H1 (cell line): ENCODE results near the gene CIAO2A. TPM values are rescaled to one million over a fixed set of nuclear protein-coding genes. Genes with fewer than 3 reads are reported as not detected.

Source experiments
- CTCF ChIA-PET: fragments of 300-600 bp; sonication (Branson Sonifier 250); formaldehyde crosslinking; loops from one replicate; lab custom pipeline; 2021; ENCODE audit not compliant: partially characterized antibody; lab: Charles Lee
- POLR2A ChIA-PET: fragments of 300-600 bp; sonication (Branson Sonifier 250); formaldehyde crosslinking; loops from one replicate; lab custom pipeline; 2021; ENCODE audit warnings: inconsistent platforms; ENCODE audit not compliant: partially characterized antibody; lab: Charles Lee
- DNase-seq, 2 experiments: peaks; one replicate each; pipeline versions ENCODE4 v3.0.0 to v3.0.0-alpha.2; 2010 to 2022; ENCODE audit warnings: low spot score in 2 of 2, low read depth in 1 of 2, mixed read lengths in 1 of 2
- FAIRE-seq: peaks from 2 replicates; lab custom pipeline; 2011; peaks lifted over from hg19 to GRCh38; lab: Jason Lieb, UNC
- H2AFZ ChIP-seq: 2 replicates; pipeline ENCODE4 v1.8.1; 2012; ENCODE audit warnings: low read length, inconsistent platforms
- H2AK5ac ChIP-seq: 2 replicates; pipeline ENCODE4 v1.6.1; 2013; ENCODE audit warnings: low read depth, low read length
- H2BK120ac ChIP-seq: replicated peaks from 2 replicates; pipeline ENCODE3; 2013; ENCODE audit warnings: low read depth, low read length, inconsistent platforms
- H2BK12ac ChIP-seq: 2 replicates; pipeline ENCODE4 v1.6.1; 2013; ENCODE audit warnings: low read depth, low read length
- H2BK15ac ChIP-seq: 2 replicates; pipeline ENCODE4 v1.6.1; 2013; ENCODE audit warnings: low read length
- H2BK20ac ChIP-seq: 2 replicates; pipeline ENCODE4 v1.6.1; 2013; ENCODE audit warnings: low read length
- H2BK5ac ChIP-seq: 2 replicates; pipeline ENCODE4 v1.6.1; 2013; ENCODE audit warnings: low read depth, low read length
- H3K14ac ChIP-seq: 2 replicates; pipeline ENCODE4 v1.6.1; 2013; ENCODE audit warnings: inconsistent platforms; ENCODE audit not compliant: insufficient read length
- H3K18ac ChIP-seq: 2 replicates; pipeline ENCODE4 v1.6.1; 2013; ENCODE audit warnings: low read length; ENCODE audit errors: extremely low read depth
- H3K23ac ChIP-seq: 2 replicates; pipeline ENCODE4 v1.6.1; 2013; ENCODE audit warnings: inconsistent platforms; ENCODE audit not compliant: insufficient read length
- H3K23me2 ChIP-seq: 2 replicates; pipeline ENCODE4 v1.6.1; 2013; ENCODE audit warnings: low read depth, low read length
- H3K27ac ChIP-seq: 2 replicates; pipeline ENCODE4 v1.6.1; 2011; ENCODE audit warnings: low read depth, low read length, inconsistent platforms
- H3K27me3 ChIP-seq, 4 experiments: replicated peaks in 1 of 4; 1 replicate in 1 of 4; 2 replicates in 3 of 4; pipeline versions ENCODE4 v1.6.1 to v1.8.1; 2011 to 2013; ENCODE audit warnings: low read length in 3 of 4, mild to moderate bottlenecking in 3 of 4, inconsistent platforms in 2 of 4, mixed read lengths in 2 of 4, moderate library complexity in 1 of 4; ENCODE audit not compliant: control insufficient read depth in 3 of 4, insufficient read depth in 3 of 4; ENCODE audit errors: extremely low read depth in 1 of 4
- H3K36me3 ChIP-seq, 4 experiments: 2 replicates each; pipeline versions ENCODE4 v1.6.1 to v1.8.1; 2011 to 2013; ENCODE audit warnings: mild to moderate bottlenecking in 4 of 4, low read length in 3 of 4, moderate library complexity in 2 of 4, control low read depth in 1 of 4, inconsistent platforms in 1 of 4; ENCODE audit not compliant: insufficient read depth in 4 of 4, control insufficient read depth in 2 of 4
- H3K4ac ChIP-seq: replicated peaks from 2 replicates; pipeline ENCODE3; 2013; ENCODE audit warnings: low read length, low read depth, mixed read lengths, inconsistent platforms; ENCODE audit not compliant: insufficient read length
- H3K4me1 ChIP-seq, 4 experiments: replicated peaks in 1 of 4; 1 replicate in 1 of 4; 2 replicates in 3 of 4; pipeline versions ENCODE4 v1.6.1 to v1.8.1; 2011 to 2013; ENCODE audit warnings: low read length in 3 of 4, inconsistent platforms in 2 of 4, mixed read lengths in 1 of 4; ENCODE audit not compliant: insufficient read depth in 4 of 4, control insufficient read depth in 3 of 4
- H3K4me2 ChIP-seq, 2 experiments: 2 replicates each; pipeline versions ENCODE4 v1.6.1 to v1.8.1; 2011 to 2013; ENCODE audit warnings: low read depth in 2 of 2, low read length in 2 of 2, control low read depth in 1 of 2, inconsistent platforms in 1 of 2, mild to moderate bottlenecking in 1 of 2; ENCODE audit not compliant: insufficient read depth in 1 of 2
- H3K4me3 ChIP-seq, 4 experiments: fragments of 200-600, 300-600 bp in 1 of 4; sonication (generic), shearing (Covaris generic), sonication (Bioruptor Twin) in 1 of 4; 2 replicates each; pipeline versions ENCODE4 v1.5.1 to v1.8.1; 2011 to 2016; ENCODE audit warnings: low read length in 4 of 4, low read depth in 3 of 4, control low read depth in 2 of 4, inconsistent platforms in 2 of 4, mild to moderate bottlenecking in 2 of 4, mixed read lengths in 1 of 4, moderate library complexity in 1 of 4; ENCODE audit not compliant: insufficient read depth in 2 of 4; ENCODE audit errors: extremely low read depth in 1 of 4
- H3K56ac ChIP-seq: replicated peaks from 2 replicates; pipeline ENCODE3; 2013; ENCODE audit warnings: low read depth, mild to moderate bottlenecking, mixed read lengths, low read length, inconsistent platforms; ENCODE audit not compliant: insufficient read length
- H3K79me1 ChIP-seq: 2 replicates; pipeline ENCODE4 v1.6.1; 2013; ENCODE audit warnings: low read depth, low read length, control low read depth
- H3K79me2 ChIP-seq, 2 experiments: 2 replicates each; pipeline versions ENCODE4 v1.6.1 to v1.8.1; 2012 to 2013; ENCODE audit warnings: low read length in 2 of 2, mild to moderate bottlenecking in 2 of 2, inconsistent platforms in 1 of 2; ENCODE audit not compliant: insufficient read depth in 2 of 2, control insufficient read depth in 1 of 2
- H3K9ac ChIP-seq, 4 experiments: replicated peaks in 1 of 4; 1 replicate in 1 of 4; 2 replicates in 3 of 4; pipeline versions ENCODE4 v1.6.1 to v1.8.1; 2011 to 2013; ENCODE audit warnings: low read depth in 3 of 4, low read length in 3 of 4, control low read depth in 2 of 4, mild to moderate bottlenecking in 2 of 4, moderate library complexity in 2 of 4, inconsistent platforms in 1 of 4; ENCODE audit errors: extremely low read depth in 1 of 4
- H3K9me3 ChIP-seq, 2 experiments: 2 replicates each; pipeline versions ENCODE4 v1.6.1 to v1.8.1; 2012 to 2013; ENCODE audit warnings: mild to moderate bottlenecking in 2 of 2, moderate library complexity in 2 of 2, control low read depth in 1 of 2, inconsistent platforms in 1 of 2, low read depth in 1 of 2, low read length in 1 of 2, mixed read lengths in 1 of 2; ENCODE audit not compliant: insufficient read depth in 2 of 2
- H4K20me1 ChIP-seq, 2 experiments: replicated peaks in 1 of 2; 2 replicates each; pipeline versions ENCODE3 to v1.8.1; 2011 to 2013; ENCODE audit warnings: inconsistent platforms in 2 of 2, low read length in 2 of 2, mild to moderate bottlenecking in 1 of 2; ENCODE audit not compliant: insufficient read depth in 2 of 2, control insufficient read depth in 1 of 2
- H4K5ac ChIP-seq: 2 replicates; pipeline ENCODE4 v1.6.1; 2013; ENCODE audit warnings: low read length, low read depth, mixed read lengths, inconsistent platforms; ENCODE audit not compliant: insufficient read length
- H4K8ac ChIP-seq: 2 replicates; pipeline ENCODE4 v1.8.0; 2013; ENCODE audit warnings: mild to moderate bottlenecking, moderate library complexity, low read length, inconsistent platforms; ENCODE audit not compliant: insufficient read depth; ENCODE audit errors: extremely low read depth
- H4K91ac ChIP-seq: replicated peaks from 2 replicates; pipeline ENCODE3; 2013; ENCODE audit warnings: low read length, mixed read lengths, inconsistent platforms; ENCODE audit not compliant: insufficient read length
- POLR2A ChIP-seq, 2 experiments: IDR thresholded peaks; 1 replicate in 1 of 2; 2 replicates in 1 of 2; pipeline ENCODE4 v1.6.1; 2011; ENCODE audit warnings: low read depth in 2 of 2, low read length in 2 of 2, mild to moderate bottlenecking in 2 of 2; ENCODE audit errors: control extremely low read depth in 1 of 2
- SIX5 ChIP-seq: IDR thresholded peaks from 2 replicates; pipeline ENCODE4 v1.6.1; 2011; ENCODE audit warnings: mild to moderate bottlenecking, low read depth, low read length
- SP1 ChIP-seq: IDR thresholded peaks from 2 replicates; pipeline ENCODE4 v1.6.1; 2011; ENCODE audit warnings: low read depth, low read length
- TBP ChIP-seq: IDR thresholded peaks from 2 replicates; pipeline ENCODE4 v1.6.1; 2011; ENCODE audit warnings: low read depth, low read length, improper control_type of control experiment
- WGBS, 2 experiments: shearing (Covaris generic) in 1 of 2; methylation state at CpG; one replicate each; pipeline versions ENCODE4 v1.1.6 to v1.1.7; 2013 to 2015; ENCODE audit warnings: low lambda C conversion rate in 2 of 2, mixed read lengths in 2 of 2, inconsistent platforms in 1 of 2, low coverage in 1 of 2, missing lambda C conversion rate in 1 of 2; ENCODE audit not compliant: insufficient replicate concordance in 2 of 2, insufficient coverage in 1 of 2, insufficient read length in 1 of 2; ENCODE audit errors: extremely low coverage in 1 of 2, missing lambda C conversion rate in 1 of 2; 5-methylcytosine and 5-hydroxymethylcytosine counted together
- polyA plus RNA-seq, 7 experiments: library from polyadenylated mRNA; depleted of rRNA in 3 of 7; stranded (reverse) in 5 of 7; unstranded in 2 of 7; fragments of >200 nt in 5 of 7; fragments of 200-250 nt in 2 of 7; gene quantifications; 1 replicate in 5 of 7; 2 replicates in 1 of 7; 4 replicates in 1 of 7; pipeline versions ENCODE4 v1.2.1 to v1.2.3, GENCODE V29; 2011 to 2013; ENCODE audit warnings: missing spikeins in 2 of 7, mixed read lengths in 2 of 7
- total RNA-seq: library from RNA; stranded (reverse); fragmentation: NEBNext Ultra II Directional; extraction: Animal tissue kit (Norgen Biotek cat#: 25700); gene quantifications from 2 replicates; pipeline ENCODE4 v1.2.1, GENCODE V29; 2021

Gene CIAO2A
- total and polyA plus RNA-seq, 2 of the 8 experiments (the other 6 are each of a cell fraction or from before 2014, with no cell fraction given), result 76.4 to 86.5 TPM

GRCh38 chr15:64051093-64051402 lies 42.6 kb downstream of the CIAO2A start:
- Histone ChIP-seq H3K4me3 (no peak overlapping the region), H3K23ac (no peak overlapping the region), H3K9ac (no peak overlapping the region), H2AK5ac (no peak overlapping the region), H3K36me3 (no peaks in the 10 kb centered on the region), H3K27me3 (peaks cover 0 to 14% (median 7%) of the 10 kb centered on the region in 4 experiments; a peak in 5 of 7 replicates), H3K79me1 (no peaks in the 10 kb centered on the region), H4K20me1 (no peaks in the 10 kb centered on the region), H3K56ac (no peak overlapping the region), H2BK12ac (no peak overlapping the region), H3K4ac (no peak overlapping the region), H2BK15ac (no peak overlapping the region), H3K79me2 (no peaks in the 10 kb centered on the region), H3K14ac (no peak overlapping the region), H3K4me1 (peaks cover 0 to 10% (median 5%) of the 10 kb centered on the region in 4 experiments; a peak in 3 of 7 replicates), H3K4me2 (no peak overlapping the region), H3K9me3 (no peaks in the 10 kb centered on the region), H2BK5ac (no peak overlapping the region), H4K5ac (no peak overlapping the region), H4K91ac (no peak overlapping the region), H3K27ac (no peak overlapping the region), H4K8ac (no peak overlapping the region), H2BK20ac (no peak overlapping the region), H2AFZ (no peak overlapping the region), H2BK120ac (no peak overlapping the region), H3K23me2 (peaks cover 4% of the 10 kb centered on the region; the same call in 1 of the 2 replicates), H3K18ac (no peak overlapping the region)
- ChIA-PET CTCF (interaction anchor here (0.6 to 7.7 kb wide), 6 partner anchors 17 to 299 kb away, joined by 3 to 62 read pairs (median 6); no protein-coding TSS in a partner anchor), POLR2A (no interaction called here)
- DNase-seq, result no peak
- WGBS, 2 experiments, result 84% methylated on average over 2 of the region's 2 CpGs; no CpG with 5 or more reads in 1 of the 2 experiments
- no peak for FAIRE-seq
- no peak for TF ChIP-seq SIX5
- no peak for TF ChIP-seq POLR2A (IDR thresholded peaks at IDR 0.05; ENCODE audit: control extremely low read depth in 1 of 2, low read depth in 2 of 2, low read length in 2 of 2)
- no peak for TF ChIP-seq TBP
- TF ChIP-seq SP1, result no peak
